Fibroblast of the aortic adventitia (primary cell): ENCODE results near the gene FAM131C. TPM values are rescaled to one million over a fixed set of nuclear protein-coding genes. Genes with fewer than 3 reads are reported as not detected.
A peak's percentile ranks its signal among the peaks of the same experiment; 100 is the strongest.
"Not testable (repeated sequence)": the region's sequence is repeated elsewhere in the genome, so short reads cannot be mapped to it uniquely, and the experiment has no call there.

ENCODE experiments used
- DNase-seq: peaks from one replicate; pipeline ENCODE4 v3.0.0-alpha.2; 2010; ENCODE audit warnings: low read depth
- H3K4me3 ChIP-seq: 2 replicates; pipeline ENCODE4 v1.5.1; 2011; ENCODE audit warnings: low read depth, mild to moderate bottlenecking, control low read depth, low read length, moderate library complexity
- CTCF ChIP-seq: IDR thresholded peaks from 2 replicates; pipeline ENCODE4 v1.5.1; 2011; ENCODE audit warnings: mild to moderate bottlenecking, low read length, control low read depth, inconsistent platforms; ENCODE audit not compliant: insufficient read depth
- total RNA-seq: library from RNA; depleted of rRNA; stranded (reverse); fragments of >200 nt; gene quantifications from 2 replicates; pipeline ENCODE4 v1.2.3, GENCODE V29; 2012; ENCODE audit warnings: low replicate concordance

Gene FAM131C
- total RNA-seq, 1 donor = 0.63 TPM

GRCh38 chr1:16022393-16022792 is 51.1 kb downstream of the FAM131C start:
- no peak overlapping the region for H3K4me3 ChIP-seq
- DNase-seq = no peak
- no peak for TF ChIP-seq CTCF

GRCh38 chr1:16021681-16022080 is 51.8 kb downstream of the FAM131C start, which contains the start of gene CLCNKA:
TSS of gene CLCNKA (plus strand) at chr1:16022036. CDS start at chr1:16022620, 584 bp downstream.
- H3K4me3 ChIP-seq = no peak within 1 kb of the TSS
- TF ChIP-seq CTCF = no peak
- no peak for DNase-seq

- not testable (repeated sequence) for H3K4me3 ChIP-seq, DNase-seq
Measured at GRCh38 chr1:16020878-16021277, 52.6 kb downstream of the FAM131C start.

GRCh38 chr1:16020325-16020724 is 53.1 kb downstream of the FAM131C start:
- no peak for TF ChIP-seq CTCF
- no peak for DNase-seq

GRCh38 chr1:16019644-16020277 is 53.7 kb downstream of the FAM131C start:
- no peak for DNase-seq
- TF ChIP-seq CTCF = no peak
- H3K4me3 ChIP-seq = no peak overlapping the region

More at GRCh38 chr1:16020325-16020724, 53.1 kb downstream of the FAM131C start:
- no peak overlapping the region for H3K4me3 ChIP-seq

GRCh38 chr1:16018749-16019643 is 54.5 kb downstream of the FAM131C start:
- TF ChIP-seq CTCF = no peak
- H3K4me3 ChIP-seq = no peak overlapping the region
- DNase-seq = no peak

GRCh38 chr1:16018308-16018707 is 55.1 kb downstream of the FAM131C start:
- peak overlapping the region; percentile 60 for H3K4me3 ChIP-seq
- no peak for DNase-seq
- no peak for TF ChIP-seq CTCF
